HG03354 (cell line): ENCODE measurements around the gene DIO1.

Source experiments
- ATAC-seq: cut with Tn5 transposase; IDR thresholded peaks from one replicate; pipeline ENCODE4 v1.9.1; 2021; ENCODE audit warnings: mild to moderate bottlenecking; ENCODE audit not compliant: unreplicated experiment, poor library complexity, severe bottlenecking

The DIO1 gene

GRCh38 chr1:53936430-53936829 is 42.4 kb downstream of the DIO1 start:
- no peak for ATAC-seq

DNA sequence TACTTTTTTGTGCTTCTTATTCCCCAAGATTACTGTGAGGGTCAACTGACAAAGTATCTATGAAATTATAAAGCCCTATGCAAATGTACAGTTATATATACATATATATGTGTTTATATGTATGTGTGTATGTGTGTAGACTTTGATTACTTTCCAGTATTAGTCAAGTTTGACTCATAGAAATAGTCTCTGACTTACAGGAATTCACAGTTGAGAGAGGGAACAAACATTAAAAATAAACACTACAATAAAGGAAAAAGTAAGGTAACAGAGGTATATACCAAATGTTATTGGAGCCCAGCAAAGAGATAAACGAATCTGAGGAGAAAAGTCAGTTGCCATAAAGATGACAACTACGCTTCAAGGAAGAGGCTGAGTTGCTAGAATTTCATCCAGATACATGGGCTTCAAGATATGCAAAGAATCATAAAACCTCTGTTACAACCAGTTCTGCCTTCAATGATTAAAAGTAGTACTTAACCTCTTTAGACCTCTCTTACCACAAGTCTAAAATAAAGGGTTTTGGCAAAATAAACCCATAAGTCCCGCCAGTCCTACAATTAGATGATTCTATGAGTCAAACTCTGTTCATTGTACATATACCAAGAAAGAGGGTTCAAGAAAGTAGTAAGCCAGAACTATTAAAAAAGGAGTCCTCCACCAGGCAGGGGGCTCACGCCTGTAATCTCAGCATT is 44.3 kb downstream of the DIO1 start:
- ATAC-seq, result no peak

DNA sequence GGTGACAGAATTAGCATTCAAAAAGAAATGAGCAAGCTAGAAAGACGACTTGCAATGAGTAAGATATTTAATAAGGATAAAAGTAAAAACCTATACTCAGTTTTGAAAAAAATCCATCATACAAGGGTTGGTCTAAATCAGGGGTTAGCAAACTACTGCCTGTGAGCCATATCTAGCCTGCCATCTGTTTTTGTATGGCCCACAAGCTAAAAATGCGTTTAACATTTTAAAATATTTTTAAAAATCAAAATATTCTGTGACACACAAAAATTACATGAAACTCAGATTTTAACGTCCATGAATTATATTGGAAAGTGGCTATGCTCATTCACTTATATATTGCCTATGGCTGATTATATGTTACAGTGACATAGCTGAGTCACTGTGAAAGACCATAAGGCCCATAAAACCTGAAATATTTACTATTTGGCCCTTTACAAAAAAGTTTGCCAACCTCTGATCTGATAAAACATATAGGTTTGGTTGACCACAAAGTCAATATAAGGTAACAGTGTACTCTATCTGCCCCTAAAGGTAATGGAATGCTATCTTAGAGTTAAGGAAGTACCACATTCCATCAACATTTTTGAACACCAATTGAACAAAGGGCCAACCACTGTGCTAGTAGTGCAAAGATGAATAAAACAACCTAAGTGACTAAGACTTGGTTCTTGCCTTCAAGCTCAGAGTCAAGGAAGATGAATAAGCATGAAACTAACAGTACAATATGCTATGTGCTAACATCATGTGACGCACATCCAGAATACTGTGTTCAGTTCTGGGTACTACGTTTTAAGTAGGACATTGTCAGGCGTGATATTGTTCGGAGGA is 48.4 kb downstream of the DIO1 start:
- no peak for ATAC-seq

GRCh38 chr1:53943090-53943489 is 49.1 kb downstream of the DIO1 start:
- ATAC-seq, result no peak

DNA sequence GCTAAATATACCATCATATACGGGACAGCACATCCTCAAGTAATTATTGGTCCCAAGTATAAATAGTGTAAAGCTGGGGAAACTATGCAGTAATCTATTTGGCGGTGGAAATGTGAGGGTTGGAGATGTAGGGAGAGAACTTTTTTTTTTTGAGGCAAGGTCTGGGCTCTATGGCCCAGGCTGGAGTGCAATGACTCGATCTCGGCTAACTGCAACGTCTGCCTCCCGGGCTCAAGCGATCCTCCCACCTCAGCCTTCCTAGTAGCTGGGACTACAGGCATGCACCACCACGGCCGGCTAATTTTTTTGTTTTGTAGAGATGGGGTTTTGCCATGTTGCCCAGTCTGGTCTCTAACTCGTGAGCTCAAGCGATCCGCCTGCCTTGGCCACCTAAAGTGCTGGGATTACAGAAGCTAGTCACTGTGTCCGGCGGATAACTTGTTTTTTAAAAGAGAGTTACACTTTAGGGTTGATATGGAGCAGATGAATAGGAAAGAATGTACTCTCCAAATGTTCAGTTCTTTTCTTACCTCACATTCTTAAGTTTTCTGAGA is 49.6 kb downstream of the DIO1 start:
- ATAC-seq, result no peak

GRCh38 chr1:53944469-53945182 is 50.6 kb downstream of the DIO1 start:
- ATAC-seq, result no peak

DNA sequence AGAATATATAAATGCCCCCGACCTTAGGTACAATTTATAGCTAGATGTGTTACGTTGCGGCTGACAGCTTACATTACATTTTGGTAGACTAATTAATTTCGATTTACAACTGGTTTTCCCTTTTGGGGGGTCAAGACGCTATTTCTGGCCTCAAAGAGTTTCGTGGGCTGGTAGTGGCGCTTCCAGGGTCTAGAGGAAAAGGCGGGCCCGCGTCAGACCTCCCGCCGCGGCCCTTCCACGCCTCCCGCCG is 51.1 kb downstream of the DIO1 start:
- no peak for ATAC-seq

DNA sequence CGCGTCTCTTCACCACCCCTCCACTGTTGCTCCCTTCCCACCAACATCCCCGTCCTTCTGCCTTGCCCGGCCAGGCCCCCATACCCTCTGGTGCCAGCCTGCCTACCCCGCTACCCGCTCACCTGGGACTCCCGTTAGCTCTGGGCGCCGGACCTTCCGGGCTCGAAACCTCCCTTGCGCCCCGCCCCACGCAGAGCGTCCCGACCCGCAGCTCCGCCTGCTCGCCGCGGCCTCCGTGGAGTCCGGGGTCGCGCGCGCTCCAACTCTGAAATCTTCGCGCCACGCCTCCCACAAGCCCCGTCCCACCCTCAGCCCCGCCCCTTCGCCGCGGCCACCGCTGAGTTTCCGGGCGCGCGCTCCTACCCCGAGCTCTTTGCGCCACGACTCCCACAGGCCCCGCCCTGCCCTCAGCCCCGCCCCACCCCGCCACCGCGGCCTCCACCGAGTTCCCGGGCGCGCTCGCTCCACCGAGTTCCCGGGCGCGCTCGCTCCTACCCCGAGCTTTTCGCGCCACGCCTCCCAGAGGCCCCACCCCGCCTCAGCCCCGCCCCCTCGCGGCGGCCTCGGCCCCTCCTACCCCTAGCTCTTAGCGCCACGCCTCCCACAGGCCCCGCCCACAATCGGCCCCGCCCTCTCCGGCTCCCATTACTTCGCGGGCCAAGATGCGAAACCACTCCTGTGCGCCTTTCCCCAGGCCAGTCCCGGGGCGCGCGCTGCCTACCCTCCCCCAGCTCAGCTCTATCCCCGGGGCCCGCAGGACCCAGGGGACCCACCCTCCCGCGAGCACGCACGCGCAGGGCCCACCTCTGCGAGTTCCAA is 51.7 kb downstream of the DIO1 start, which contains the start of gene IFT25:
IFT25 (minus strand) TSS at position 267 of the 819 bp plus-strand sequence. CDS start 5,617 bp downstream, outside the sequence.
- peak; percentile 73 for ATAC-seq

GRCh38 chr1:53946252-53947171 is 52.5 kb downstream of the DIO1 start, which contains the start of gene LRRC42:
Gene LRRC42 (plus strand): TSS chr1:53946350. CDS start chr1:53952000, 5,650 bp downstream.
- ATAC-seq, result peak; percentile 69

DNA sequence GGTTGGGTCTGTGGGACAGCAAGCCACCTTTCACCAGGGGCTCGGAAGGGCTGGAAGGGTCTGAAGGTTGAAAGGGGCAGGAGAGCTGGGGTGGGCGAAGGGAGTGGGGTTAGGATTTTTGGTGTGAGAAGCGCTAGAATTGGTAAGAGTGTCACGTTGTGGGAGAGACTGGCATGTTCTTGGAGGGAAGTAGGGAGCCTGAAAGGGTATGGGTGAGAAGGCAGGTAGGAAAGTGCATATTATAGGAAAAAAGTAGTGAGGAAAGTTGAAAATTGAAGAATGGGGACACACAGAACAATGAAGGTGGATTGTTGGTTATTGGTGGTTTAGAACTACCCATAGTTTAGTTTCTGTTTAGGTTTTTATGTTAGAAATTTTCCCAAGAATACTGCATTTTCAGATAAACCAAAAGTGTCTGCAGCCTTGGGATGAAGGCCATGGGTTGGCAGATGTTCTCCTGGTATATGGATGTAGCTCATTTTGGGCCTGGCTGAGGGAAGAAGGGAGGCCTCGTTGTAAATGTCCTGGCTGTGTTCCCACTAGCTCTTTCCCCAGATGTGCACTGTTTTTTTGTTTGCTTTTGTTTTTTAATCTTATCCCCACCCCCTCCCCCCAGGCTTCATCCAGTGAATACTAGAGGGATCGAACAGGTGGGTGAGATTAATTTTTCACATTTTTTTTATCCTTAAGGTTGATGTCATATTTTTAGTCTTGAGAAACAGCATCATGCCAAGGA is 53.4 kb downstream of the DIO1 start:
- no peak for ATAC-seq

DNA sequence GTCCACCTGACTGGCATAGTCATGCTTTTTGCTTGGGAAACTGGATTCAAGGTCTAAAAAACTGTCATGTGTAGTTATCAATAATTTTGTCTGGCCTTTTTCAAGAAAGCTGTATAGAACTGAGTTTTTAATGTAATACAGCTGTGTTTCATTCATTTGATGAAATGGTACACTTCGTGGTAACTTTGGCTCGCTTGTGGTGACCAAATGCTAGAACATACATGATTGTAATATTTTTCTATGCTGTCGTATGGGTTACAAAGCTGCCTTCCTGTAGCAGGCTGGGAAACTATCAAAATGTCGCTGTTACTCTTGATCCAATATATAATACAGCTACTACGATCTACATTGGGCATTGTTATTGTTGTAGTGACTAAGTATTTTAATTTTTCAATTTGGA is 54.3 kb downstream of the DIO1 start:
- no peak for ATAC-seq

GRCh38 chr1:53949023-53949990 is 55.3 kb downstream of the DIO1 start:
- ATAC-seq, result no peak

GRCh38 chr1:53951697-53952096 is 57.7 kb downstream of the DIO1 start:
- no peak for ATAC-seq

DNA sequence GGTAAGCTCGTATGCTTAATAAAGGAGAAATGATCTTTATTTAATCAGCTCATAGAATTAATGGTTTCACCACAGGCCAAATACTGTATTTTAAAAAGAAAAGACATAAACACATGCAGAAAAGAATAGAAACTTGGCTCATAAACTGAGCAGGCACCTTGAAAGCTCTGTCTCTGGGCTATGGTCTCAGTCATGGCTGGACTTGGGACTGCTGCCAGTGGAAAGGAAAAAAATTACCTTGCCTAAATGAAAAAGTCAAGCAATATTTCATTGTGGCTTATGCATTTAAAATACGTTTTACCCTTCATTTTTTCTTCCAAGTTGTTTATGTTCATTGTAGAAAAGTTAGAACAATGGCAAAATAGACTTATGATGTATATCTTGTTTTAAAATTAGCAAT is 60.1 kb downstream of the DIO1 start:
- ATAC-seq, result no peak

- no peak for ATAC-seq
Measured at GRCh38 chr1:53956308-53957168, 62.6 kb downstream of the DIO1 start.
